ENCODE results near the gene PITPNM1.
"Not testable (repeated sequence)": the region's sequence is repeated elsewhere in the genome, so short reads cannot be mapped to it uniquely, and the experiment has no call there.

The PITPNM1 gene

GRCh38 chr11:67486481-67487195, 18.5 kb downstream of the PITPNM1 start:
- DNase-seq: no peak

- not testable (repeated sequence) for DNase-seq
These were observed 19.2 kb downstream of the PITPNM1 start for GRCh38 chr11:67485873-67486361.

DNA sequence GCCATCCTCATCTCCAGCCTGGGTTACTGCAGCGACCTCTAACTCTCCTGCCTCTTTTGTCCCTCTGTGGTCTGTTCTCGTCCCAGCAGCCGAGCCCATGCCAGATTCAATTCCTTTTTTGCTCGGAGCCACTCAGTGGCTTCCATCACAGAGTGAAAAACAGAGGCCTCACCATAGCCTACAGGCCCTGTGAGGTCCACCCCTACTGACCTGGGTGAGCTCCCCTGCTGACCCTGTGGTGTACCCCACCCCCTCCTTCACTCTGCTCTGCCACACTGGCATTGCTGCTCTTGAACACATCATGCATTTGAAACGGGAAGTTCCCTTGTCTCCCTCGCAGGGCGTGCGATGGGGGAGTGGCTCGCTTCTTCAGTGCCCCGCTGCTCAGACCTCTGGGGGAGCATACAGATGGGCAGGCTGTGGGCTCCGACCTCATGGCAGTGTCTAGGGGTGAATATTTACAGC, 20.3 kb downstream of the PITPNM1 start:
- DNase-seq: peak; percentile 2

DNA sequence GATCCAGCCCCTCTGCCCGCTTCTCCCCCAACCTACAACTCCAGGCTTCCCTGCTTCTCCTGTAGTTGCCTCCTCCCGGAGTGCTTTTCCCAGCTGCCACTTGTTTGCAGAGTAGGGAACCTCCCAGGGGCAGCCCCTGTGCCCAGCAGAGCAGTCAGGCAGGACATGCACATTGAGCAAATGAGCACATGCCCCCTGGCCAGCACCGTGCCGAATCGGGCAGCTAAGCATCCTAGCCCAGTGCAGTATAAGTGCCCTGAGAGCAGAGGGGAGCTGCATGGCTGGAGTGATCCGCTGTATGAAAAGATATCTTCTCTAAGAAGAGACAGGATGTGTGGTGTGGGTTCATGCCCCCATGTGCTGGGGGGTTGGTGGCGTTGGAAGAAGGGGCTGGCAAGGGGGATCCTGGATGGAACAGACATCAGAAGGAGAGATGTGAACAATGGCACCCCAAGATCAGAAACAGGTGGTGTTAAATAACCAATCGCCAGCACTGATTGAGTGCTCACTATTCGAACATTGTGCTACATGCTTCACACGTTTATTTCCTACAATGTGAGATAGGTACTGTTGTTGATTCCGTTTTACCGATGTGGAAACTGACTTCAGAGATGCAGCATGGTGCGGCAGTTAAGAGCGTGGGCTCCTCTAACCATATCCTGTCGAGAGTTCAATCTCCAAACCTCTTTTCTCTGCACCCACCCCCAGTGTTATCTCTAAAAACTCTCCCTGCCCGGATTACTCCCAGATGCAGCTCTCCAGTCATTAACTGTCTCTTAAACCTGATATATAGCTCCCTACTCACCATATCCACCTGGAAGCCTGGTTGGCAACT, 21.1 kb downstream of the PITPNM1 start:
- DNase-seq: no peak

DNA sequence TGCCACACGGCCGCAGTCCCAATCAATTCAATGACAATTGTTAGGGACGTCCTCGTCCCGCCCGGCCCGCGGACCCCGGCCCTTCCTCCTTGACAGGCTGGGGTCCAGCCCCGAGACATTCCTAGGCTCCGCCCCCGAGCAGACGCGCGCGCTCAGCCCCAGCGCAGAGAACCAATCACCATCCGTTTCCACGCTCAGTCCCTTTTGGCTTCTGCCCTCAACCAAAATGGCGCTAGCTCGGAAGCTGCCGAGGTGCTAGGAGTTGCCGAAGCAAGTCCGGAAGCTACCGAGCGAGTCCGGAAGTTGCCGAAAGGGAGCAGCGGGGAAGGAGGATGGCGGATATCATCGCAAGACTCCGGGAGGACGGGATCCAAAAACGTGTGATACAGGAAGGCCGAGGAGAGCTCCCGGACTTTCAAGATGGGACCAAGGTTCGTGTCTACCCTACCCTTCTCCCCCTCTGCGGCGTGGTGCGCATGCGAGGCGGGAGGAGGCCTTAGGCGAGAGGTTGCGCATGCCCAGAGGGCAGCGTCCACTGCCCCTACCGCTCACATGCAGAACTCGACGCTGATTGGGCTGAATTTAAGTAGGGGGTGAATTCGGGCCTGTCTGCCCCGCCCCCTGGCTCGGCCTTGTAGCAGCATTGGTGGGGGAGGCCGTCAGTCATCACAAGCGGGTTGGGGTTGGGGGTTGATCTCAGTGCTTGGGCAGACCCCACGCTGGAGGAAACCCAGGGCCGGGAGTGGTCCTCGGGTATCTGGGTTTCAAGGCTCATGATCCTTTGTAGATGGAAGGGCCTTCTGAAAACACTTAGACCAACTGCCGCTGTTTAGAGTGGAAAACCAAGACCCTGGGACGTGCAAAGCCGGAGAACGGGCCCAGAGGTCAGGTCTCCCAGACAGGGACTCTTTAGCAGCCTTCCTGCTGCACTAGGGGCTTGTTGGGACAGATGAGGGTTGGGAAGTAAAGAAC, 22.1 kb downstream of the PITPNM1 start, which contains the start of gene AIP:
Gene AIP, plus strand, starts transcription at position 200 of the 972 bp plus-strand sequence. Its CDS starts 133 bp downstream, at position 333.
- DNase-seq: peak; percentile 90

DNA sequence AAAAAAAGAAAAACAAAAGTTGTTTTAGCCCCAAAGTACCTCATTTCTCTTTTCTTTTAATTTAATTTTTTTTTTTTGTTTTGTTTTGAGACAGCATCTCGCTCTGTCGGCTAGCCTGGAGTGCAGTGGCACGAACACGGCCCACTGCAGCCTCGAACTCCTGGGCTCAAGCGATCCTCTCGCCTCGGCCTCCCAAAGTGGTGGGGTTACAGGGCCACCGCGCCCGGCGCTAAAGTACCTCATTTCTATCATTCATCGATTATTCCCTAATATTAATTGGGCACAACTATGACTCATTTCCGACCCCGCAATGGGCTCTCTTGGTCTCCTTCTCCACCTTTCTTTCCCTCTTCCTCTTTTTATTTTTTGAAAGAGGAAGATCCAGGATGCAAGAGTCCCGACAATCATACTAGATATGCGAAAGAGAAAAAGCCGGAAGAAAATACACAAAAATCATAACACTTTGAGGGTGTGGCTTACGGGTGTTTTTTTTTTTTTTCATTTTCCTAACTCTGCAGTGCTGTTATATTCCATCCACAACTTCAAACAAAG, 22.8 kb downstream of the PITPNM1 start:
- peak; percentile 64 for DNase-seq

DNA sequence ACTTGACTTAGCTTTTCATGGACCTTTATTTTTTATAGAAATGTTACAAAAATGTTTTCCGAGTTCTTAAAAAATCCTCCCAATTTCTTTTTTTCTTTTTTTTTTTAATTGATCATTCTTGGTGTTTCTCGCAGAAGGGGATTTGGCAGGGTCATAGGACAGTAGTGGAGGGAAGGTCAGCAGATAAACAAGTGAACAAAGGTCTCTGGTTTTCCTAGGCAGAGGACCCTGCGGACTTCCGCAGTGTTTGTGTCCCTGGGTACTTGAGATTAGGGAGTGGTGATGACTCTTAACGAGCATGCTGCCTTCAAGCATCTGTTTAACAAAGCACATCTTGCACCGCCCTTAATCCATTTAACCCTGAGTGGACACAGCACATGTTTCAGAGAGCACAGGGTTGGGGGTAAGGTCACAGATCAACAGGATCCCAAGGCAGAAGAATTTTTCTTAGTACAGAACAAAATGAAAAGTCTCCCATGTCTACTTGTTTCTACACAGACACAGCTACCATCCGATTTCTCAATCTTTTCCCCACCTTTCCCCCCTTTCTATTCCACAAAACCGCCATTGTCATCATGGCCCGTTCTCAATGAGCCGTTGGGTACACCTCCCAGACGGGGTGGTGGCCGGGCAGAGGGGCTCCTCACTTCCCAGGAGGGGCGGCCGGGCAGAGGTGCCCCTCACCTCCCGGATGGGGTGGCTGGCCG, 27.7 kb downstream of the PITPNM1 start:
- not testable (repeated sequence) for DNase-seq

DNA sequence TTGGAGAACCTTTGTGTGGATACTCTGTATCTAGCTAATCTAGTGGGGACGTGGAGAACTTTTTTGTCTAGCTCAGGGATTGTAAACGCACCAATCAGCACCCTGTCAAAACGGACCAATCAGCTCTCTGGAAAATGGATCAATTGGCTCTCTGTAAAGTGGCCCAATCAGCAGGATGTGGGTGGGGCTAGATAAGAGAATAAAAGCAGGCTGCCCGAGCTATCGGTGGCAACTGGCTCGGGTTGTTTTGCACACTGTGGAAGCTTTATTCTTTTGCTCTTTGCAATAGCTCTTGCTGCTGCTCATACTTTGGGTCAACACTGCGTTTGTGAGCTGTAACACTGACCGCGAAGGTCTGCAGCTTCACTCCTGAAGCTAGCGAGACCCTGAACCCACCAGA, 28.5 kb downstream of the PITPNM1 start:
- not testable (repeated sequence) for DNase-seq

DNA sequence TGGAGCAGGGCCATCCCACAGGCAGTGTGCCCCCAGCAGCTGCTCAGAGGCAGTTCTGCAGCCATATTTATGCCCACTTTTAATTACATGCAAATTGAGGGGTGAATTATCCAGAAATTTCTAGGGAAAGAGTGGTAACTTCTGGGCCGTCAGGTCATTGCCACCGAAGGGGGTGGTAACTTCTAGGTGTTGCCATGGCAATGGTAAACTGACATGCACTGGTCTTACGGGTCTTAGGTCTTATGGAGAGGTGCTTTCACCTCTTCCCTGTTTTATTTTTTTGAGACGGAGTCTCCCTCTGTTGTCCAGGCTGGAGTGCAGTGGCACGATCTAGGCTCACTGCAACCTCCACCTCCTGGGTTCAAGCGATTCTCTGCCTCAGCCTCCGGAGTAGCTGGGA, 32.3 kb downstream of the PITPNM1 start:
- no peak for DNase-seq

DNA sequence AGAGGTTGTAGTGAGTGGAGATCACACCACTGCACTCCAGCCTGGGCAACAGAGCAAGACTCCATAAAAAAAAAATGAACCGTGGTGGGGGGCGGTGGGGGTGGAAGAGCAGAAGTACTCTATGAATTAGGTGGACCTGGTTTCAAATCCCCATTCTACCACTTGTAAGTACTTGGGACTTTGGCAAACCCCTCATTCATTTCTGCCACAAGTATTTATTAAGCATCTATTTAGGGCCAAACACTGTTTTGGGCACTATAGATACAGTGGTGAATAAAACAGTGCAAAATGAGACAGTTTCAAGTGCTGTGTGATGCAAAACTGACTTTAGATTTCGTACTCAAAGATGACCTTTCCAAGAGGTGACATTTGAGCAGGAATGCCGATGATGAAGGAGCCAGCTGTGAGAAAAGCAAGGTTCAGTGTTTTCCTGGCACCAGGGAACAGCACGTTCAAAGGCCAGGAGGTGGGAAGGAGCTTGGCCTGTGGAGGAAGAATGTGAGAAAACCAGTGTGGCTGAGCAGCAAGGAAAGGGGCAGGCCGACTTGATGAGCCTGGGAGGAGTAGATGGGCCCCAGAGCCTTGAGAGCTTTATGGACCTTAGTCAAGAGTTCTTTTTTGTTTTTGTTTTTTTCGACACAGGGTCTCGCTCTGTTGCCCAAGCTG, 34.7 kb downstream of the PITPNM1 start:
- no peak for DNase-seq

GRCh38 chr11:67469508-67469811, 35.7 kb downstream of the PITPNM1 start:
- no peak for DNase-seq

GRCh38 chr11:67468759-67469507, 36.2 kb downstream of the PITPNM1 start, which contains the start of gene TMEM134:
Gene TMEM134, minus strand, starts transcription at chr11:67469251. Its CDS starts 59 bp downstream, at chr11:67469192.
- DNase-seq: peak; percentile 64

- no peak for DNase-seq
These were observed 36.8 kb downstream of the PITPNM1 start for GRCh38 chr11:67468456-67468758.

DNA sequence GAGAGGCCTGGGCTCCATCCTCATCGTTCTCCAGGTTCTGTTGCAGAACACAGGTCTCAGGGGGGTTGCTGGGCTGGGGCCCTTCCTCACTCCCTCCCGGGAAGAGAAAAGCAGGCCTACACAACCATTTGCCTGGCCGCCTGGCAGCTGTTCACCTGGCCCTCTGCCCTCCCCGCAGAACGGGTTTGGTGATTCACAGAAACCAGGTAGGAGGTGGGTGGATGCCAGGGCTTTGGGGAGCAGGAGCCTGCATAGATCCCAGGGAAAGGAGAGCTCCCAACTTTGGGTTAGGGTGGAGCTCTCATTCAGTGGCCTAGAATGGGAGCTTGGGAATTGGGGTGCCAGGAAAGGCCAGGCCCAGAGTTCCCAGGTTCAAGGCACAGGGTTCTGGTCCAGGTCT, 37.1 kb downstream of the PITPNM1 start:
- DNase-seq: no peak

DNA sequence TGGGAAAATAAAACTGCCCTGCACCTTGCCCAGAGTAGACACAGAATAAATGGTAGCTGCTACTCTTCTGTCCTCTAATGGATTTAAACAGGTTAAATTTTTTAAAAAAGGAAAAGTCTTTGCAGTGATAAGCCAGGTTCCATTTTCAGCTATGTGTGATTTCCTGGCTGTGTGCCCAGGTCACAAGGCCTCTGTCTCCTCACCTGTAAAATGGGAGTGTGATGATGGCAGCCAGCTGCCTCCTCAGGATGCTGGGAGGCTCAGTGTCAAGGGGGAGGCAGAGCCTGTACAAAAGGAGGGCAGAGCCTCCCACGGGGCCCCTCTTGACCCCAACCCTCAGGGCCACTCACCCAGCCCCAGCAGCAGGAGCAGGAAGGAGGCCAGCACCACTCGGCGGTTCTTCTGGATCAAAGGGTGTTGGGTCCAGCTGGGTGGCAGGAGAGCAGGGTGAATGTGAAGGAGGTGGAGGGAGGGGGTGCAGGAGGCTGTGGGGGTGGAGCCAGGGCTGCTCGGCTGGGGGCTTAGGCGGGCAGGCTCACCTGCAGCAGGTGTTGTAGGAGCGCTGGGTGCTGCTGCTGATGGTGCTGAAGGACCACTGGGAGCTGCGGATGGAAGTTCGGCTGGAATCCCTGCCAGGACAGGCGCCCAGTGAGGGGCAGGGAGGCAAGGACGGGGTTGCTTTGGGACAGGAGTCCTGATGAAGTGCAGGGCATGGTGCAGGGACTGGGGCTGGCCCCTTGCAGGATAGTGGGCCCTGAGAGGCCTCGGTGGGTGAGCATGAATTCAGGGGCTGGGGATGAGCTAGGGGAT, 38.0 kb downstream of the PITPNM1 start:
- DNase-seq: no peak

DNA sequence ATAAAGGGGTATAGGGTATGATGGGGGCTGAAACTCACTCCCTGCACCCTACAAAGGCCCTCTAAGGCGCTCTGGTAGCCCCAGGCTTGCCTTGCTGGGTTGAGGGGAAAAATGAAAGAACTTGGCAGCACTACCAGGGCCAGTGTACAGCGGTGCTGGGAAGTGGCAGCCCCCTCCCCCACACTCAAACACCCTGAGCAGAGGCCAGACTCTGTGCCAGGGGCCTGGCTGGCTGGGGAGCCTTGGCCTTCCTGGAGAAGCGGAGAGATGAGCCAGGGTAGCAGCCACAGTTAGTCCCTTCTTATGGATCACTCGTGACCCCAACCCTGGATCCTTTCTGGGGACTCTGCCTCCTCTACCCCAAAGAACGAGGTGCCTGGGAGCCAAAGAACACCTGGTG, 38.8 kb downstream of the PITPNM1 start:
- DNase-seq: no peak

GRCh38 chr11:67465530-67465929, 39.6 kb downstream of the PITPNM1 start:
- not testable (repeated sequence) for DNase-seq

GRCh38 chr11:67465189-67465510, 40.0 kb downstream of the PITPNM1 start:
- no peak for DNase-seq

DNA sequence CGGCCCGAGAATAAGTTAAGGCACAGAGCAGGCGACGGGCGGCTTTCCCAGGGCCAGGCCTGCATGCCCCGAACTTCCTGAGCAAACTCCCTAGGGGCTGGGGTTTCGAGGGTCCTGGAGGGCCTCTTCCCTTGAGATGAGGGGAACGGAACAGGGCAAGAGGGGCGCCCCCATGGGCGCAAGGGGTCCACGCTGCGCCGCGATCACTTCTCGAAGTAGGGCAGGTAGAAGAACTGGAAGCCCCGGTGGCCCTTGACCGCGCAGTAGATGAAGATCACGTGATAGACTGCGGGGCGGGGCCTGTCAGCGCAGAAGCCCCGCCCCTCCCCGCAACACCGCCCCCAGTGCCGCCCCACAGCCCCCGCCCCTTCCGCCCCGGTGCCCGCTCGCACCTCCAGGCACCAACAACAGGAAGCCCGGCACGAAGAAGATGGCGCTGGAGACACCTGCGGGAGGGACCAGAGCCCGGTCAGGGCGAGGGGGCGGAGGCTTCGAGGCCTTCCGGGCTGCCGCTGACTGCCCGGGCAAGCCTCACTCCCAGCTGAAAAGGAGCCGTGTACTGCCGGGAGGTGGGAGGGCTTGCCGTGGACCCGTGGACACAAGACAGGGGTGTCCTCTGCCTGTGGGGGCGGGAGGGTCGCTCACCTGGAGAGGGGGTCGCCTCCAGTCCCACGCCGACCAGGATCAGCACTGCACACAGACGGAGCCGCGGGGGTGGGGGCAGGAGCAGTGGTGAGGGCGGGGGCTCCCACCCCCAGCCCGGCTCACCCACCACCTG, 40.6 kb downstream of the PITPNM1 start:
- DNase-seq: peak; percentile 74

Measured in GF-D8 (cell line).